A549 treated with dexamethasone at 1 μM for 4 hours (cell line): ENCODE data around the gene AHI1. TPM values are rescaled to one million over a fixed set of nuclear protein-coding genes. Genes with fewer than 3 reads are reported as not detected.

Experiments
- total RNA-seq: library from RNA; stranded (reverse); fragments of 200-300 nt; extraction: Qiagen RNA extraction; gene quantifications from 5 replicates; pipeline ENCODE4 v1.2.3, GENCODE V29; 2022

AHI1 gene
- total RNA-seq = 5.9 to 9.9 TPM (median 8.2 TPM) in 5 replicates

GRCh38 chr6:135497412-135498184 lies at the start of gene AHI1:
TSS of gene AHI1 (minus strand) at chr6:135497740. CDS start at chr6:135492237, 5,503 bp downstream.

